GM10847 (cell line): ENCODE data around the gene SOAT1.

Source experiments
- POLR2A ChIP-seq: IDR thresholded peaks from 2 replicates; pipeline ENCODE4 v1.6.1; 2011; ENCODE audit not compliant: insufficient read length; ENCODE audit errors: extremely low read depth

The SOAT1 gene

GRCh38 chr1:179297105-179297378, 3.4 kb downstream of the SOAT1 start:
- TF ChIP-seq POLR2A = no peak

- TF ChIP-seq POLR2A = no peak
Measured at GRCh38 chr1:179298952-179299351, 5.4 kb downstream of the SOAT1 start.

- TF ChIP-seq POLR2A = no peak
Measured at GRCh38 chr1:179300112-179300511, 6.5 kb downstream of the SOAT1 start.

- TF ChIP-seq POLR2A = no peak
Measured at GRCh38 chr1:179302070-179302469, 8.5 kb downstream of the SOAT1 start.

GRCh38 chr1:179303200-179303785, 9.7 kb downstream of the SOAT1 start:
- TF ChIP-seq POLR2A = no peak

- TF ChIP-seq POLR2A = no peak
Measured at GRCh38 chr1:179305450-179305849, 11.9 kb downstream of the SOAT1 start.

GRCh38 chr1:179310291-179310690, 16.7 kb downstream of the SOAT1 start:
- TF ChIP-seq POLR2A = no peak

- TF ChIP-seq POLR2A = no peak
Measured at GRCh38 chr1:179310721-179311120, 17.1 kb downstream of the SOAT1 start.

- no peak for TF ChIP-seq POLR2A
Measured at GRCh38 chr1:179311149-179311700, 17.6 kb downstream of the SOAT1 start.

- no peak for TF ChIP-seq POLR2A
Measured at GRCh38 chr1:179313004-179313403, 19.4 kb downstream of the SOAT1 start.

GRCh38 chr1:179314928-179315327, 21.3 kb downstream of the SOAT1 start:
- TF ChIP-seq POLR2A = no peak

- no peak for TF ChIP-seq POLR2A
Measured at GRCh38 chr1:179318491-179318890, 24.9 kb downstream of the SOAT1 start.

- no peak for TF ChIP-seq POLR2A
Measured at GRCh38 chr1:179321533-179322216, 28.1 kb downstream of the SOAT1 start.

GRCh38 chr1:179322557-179322956, 29.0 kb downstream of the SOAT1 start:
- no peak for TF ChIP-seq POLR2A

GRCh38 chr1:179323436-179323835, 29.8 kb downstream of the SOAT1 start:
- no peak for TF ChIP-seq POLR2A

- TF ChIP-seq POLR2A = no peak
Measured at GRCh38 chr1:179325836-179326235, 32.2 kb downstream of the SOAT1 start.

GRCh38 chr1:179326746-179327145, 33.1 kb downstream of the SOAT1 start:
- no peak for TF ChIP-seq POLR2A
